ENCODE measurements around the gene KIF4B. TPM values are rescaled to one million over a fixed set of nuclear protein-coding genes. Genes with fewer than 3 reads are reported as not detected.
"Not testable (repeated sequence)": the region's sequence is repeated elsewhere in the genome, so short reads cannot be mapped to it uniquely, and the experiment has no call there.

The KIF4B gene
- total and polyA plus RNA-seq, 7 donors: 0.01 to 0.16 TPM; not detected in 5

DNA sequence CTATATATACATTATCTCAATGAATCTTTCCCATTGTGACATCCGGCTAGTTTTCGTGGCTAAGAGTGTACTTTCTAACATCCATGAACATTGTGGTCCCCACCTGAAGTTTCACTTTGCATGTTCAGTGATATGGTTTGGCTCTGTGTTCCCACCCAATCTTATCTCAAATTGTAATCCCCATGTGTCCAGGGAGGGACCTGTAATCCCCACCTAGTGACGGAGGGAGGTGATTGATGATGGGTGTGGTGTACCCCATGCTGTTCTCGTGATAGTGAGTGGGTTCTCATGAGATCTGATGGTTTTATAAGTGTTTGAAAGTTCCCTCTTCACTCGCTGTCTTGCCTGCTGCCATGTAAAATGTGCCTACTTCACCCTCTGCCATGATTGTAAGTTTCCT is 44.6 kb upstream of the KIF4B start:
- no peak for DNase-seq
- H3K4me3 ChIP-seq: no peak overlapping the region
- H3K27ac ChIP-seq: no peak overlapping the region
- WGBS, 2 donors: 83 to 90% methylated on average over 5 of the region's 5 CpGs
- peaks cover 6 to 31% (median 11%) of the 10 kb centered on the region in 4 donors for H3K36me3 ChIP-seq
- no peaks in the 10 kb centered on the region for H3K4me1 ChIP-seq
- TF ChIP-seq POLR2AphosphoS5 (IDR thresholded peaks at IDR 0.05): no peak
- TF ChIP-seq EP300 (IDR thresholded peaks at IDR 0.05): no peak
- TF ChIP-seq, protein P1, sequence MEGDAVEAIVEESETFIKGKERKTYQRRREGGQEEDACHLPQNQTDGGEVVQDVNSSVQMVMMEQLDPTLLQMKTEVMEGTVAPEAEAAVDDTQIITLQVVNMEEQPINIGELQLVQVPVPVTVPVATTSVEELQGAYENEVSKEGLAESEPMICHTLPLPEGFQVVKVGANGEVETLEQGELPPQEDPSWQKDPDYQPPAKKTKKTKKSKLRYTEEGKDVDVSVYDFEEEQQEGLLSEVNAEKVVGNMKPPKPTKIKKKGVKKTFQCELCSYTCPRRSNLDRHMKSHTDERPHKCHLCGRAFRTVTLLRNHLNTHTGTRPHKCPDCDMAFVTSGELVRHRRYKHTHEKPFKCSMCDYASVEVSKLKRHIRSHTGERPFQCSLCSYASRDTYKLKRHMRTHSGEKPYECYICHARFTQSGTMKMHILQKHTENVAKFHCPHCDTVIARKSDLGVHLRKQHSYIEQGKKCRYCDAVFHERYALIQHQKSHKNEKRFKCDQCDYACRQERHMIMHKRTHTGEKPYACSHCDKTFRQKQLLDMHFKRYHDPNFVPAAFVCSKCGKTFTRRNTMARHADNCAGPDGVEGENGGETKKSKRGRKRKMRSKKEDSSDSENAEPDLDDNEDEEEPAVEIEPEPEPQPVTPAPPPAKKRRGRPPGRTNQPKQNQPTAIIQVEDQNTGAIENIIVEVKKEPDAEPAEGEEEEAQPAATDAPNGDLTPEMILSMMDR (IDR thresholded peaks at IDR 0.05): no peak
- TF ChIP-seq POLR2A (IDR thresholded peaks at IDR 0.05): no peak
- no peaks in the 10 kb centered on the region for H3K9me3 ChIP-seq
- intact Hi-C loops (cut with DNase I): no loop called here
- no peaks in the 10 kb centered on the region for H3K27me3 ChIP-seq

DNA sequence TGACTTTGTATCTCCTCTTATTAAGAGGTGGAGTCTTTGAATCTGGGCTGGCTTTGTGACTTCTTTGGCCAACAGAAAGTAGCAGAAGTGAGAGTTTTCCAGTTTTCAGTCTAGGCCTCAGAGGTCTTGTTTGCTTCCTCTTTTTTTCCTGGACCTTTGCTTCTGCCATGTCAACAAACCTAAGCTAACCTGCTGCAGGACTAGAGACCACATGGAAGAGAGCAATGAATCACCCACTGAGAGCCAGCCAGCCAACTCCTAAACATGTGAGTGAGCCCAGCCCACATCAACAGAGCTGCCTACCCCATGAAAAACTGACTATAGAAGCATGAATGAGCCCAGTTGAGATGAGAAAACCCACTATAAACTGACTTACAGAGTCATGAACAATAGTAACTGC is 42.8 kb upstream of the KIF4B start:
- peaks cover 6 to 31% (median 11%) of the 10 kb centered on the region in 4 donors for H3K36me3 ChIP-seq
- H3K4me1 ChIP-seq: no peaks in the 10 kb centered on the region
- no peak overlapping the region for H3K27ac ChIP-seq
- intact Hi-C loops (cut with DNase I): no loop called here
- no peaks in the 10 kb centered on the region for H3K9me3 ChIP-seq
- H3K27me3 ChIP-seq: no peaks in the 10 kb centered on the region
- no peak for DNase-seq
- TF ChIP-seq POLR2A (IDR thresholded peaks at IDR 0.05): no peak
- TF ChIP-seq POLR2AphosphoS5 (IDR thresholded peaks at IDR 0.05): no peak
- TF ChIP-seq EP300 (IDR thresholded peaks at IDR 0.05): no peak
- TF ChIP-seq, protein P1 (IDR thresholded peaks at IDR 0.05): no peak
- H3K4me3 ChIP-seq: no peak overlapping the region

DNA sequence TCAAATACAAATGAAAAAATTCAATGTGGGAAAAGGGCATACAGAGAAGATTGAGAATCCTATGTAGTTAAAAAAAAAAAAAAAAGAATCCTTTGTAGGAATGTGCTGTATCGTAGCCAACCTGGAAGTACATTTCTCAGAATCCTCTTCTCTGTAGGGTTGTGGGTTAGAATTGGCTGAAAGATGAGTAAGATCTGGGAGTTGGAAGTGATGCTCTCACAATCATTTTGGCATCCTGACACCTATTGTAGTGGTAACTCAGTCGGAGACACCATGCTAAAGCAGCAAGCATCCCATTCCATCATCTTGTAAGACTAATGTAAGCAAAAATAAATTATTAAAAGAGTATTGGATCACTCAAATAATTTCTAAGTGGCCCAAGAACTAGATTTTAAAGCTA is 42.1 kb upstream of the KIF4B start:
- intact Hi-C loops (cut with DNase I): no loop called here
- 86 to 93% methylated on average over 2 of the region's 2 CpGs for WGBS, 2 donors
- peaks cover 6 to 30% (median 11%) of the 10 kb centered on the region in 4 donors for H3K36me3 ChIP-seq
- no peaks in the 10 kb centered on the region for H3K9me3 ChIP-seq
- TF ChIP-seq, protein P1 (IDR thresholded peaks at IDR 0.05): no peak
- no peak for TF ChIP-seq POLR2A (IDR thresholded peaks at IDR 0.05)
- TF ChIP-seq EP300 (IDR thresholded peaks at IDR 0.05): no peak
- TF ChIP-seq POLR2AphosphoS5 (IDR thresholded peaks at IDR 0.05): no peak
- H3K27ac ChIP-seq: no peak overlapping the region
- no peak for DNase-seq
- no peaks in the 10 kb centered on the region for H3K27me3 ChIP-seq
- H3K4me1 ChIP-seq: no peaks in the 10 kb centered on the region
- H3K4me3 ChIP-seq: no peak overlapping the region

DNA sequence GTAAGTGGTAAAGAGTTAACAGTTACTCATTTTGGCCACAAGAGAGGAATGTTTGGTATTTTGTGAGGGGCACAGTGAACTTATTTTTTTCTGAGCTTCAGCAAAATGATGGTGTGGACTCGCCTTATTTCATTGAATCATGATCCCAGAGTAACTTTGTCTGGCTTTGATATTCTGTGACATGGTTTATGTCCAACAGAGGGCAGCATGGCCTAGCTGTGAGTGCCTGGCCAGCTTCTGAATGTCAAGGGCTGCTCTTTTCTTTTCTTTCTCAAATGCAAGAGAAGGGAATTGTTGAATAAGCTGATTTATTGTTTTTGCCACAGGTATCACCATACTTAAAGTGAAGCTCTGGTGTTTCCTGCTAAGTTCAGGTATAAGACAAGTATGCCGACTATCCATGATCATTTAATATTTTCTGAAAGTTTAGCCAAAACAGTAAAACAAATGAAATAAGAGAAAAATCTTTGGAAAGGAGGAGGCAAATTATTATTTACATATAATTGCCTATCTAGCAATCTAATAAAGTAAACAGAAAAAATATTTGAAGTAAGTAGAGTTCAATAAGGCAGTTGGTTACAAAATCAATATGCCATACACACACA is 41.0 kb upstream of the KIF4B start:
- H3K27me3 ChIP-seq: no peaks in the 10 kb centered on the region
- TF ChIP-seq, protein P1 (IDR thresholded peaks at IDR 0.05): peak in 2 of 4 experiments; percentile 28 to 34
- TF ChIP-seq POLR2AphosphoS5 (IDR thresholded peaks at IDR 0.05): no peak
- no peaks in the 10 kb centered on the region for H3K4me1 ChIP-seq
- intact Hi-C loops (cut with DNase I): no loop called here
- peaks cover 0 to 19% (median 7%) of the 10 kb centered on the region in 4 donors for H3K36me3 ChIP-seq
- H3K27ac ChIP-seq: no peak overlapping the region
- H3K4me3 ChIP-seq: no peak overlapping the region
- no peak for DNase-seq
- H3K9me3 ChIP-seq: no peaks in the 10 kb centered on the region
- 81 to 83% methylated on average over 2 of the region's 2 CpGs for WGBS, 2 donors

DNA sequence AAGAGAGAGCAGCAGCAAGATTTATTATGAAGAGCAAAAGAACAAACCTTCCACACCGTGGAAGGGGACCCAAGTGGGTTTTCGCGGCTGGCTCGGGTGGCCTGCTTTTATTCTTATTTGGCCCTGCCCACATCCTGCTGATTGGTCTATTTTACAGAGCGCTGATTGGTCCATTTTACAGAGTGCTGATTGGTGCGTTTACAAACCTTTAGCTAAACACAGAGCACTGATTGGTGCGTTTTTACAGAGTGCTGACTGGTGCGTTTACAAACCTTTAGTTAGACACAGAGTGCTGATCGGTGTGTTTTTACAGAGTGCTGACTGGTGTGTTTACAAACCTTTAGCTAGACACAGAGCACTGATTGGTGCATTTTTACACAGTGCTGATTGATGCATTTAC is 37.5 kb upstream of the KIF4B start:
- intact Hi-C loops (cut with DNase I); H3K36me3 ChIP-seq; H3K4me3 ChIP-seq; H3K27me3 ChIP-seq; H3K27ac ChIP-seq; H3K9me3 ChIP-seq; DNase-seq; H3K4me1 ChIP-seq: not testable (repeated sequence)
- WGBS, 2 donors: 94 to 97% methylated on average over 9 of the region's 9 CpGs
